Urinary bladder (tissue), 4 donors: ENCODE data around the gene BCL2L14. TPM values are rescaled to one million over a fixed set of nuclear protein-coding genes. Genes with fewer than 3 reads are reported as not detected.

Source experiments
- DNase-seq: peaks from one replicate; pipeline ENCODE4 v3.0.0-alpha.2; 2015; ENCODE audit errors: extremely low spot score
- H3K27ac ChIP-seq: one replicate; pipeline ENCODE4 v1.5.1; 2013; ENCODE audit warnings: low read depth, mild to moderate bottlenecking, moderate library complexity
- H3K36me3 ChIP-seq: one replicate; pipeline ENCODE4 v1.6.1; 2013; ENCODE audit warnings: mild to moderate bottlenecking, moderate library complexity; ENCODE audit not compliant: insufficient read depth
- H3K4me1 ChIP-seq: one replicate; pipeline ENCODE4 v1.6.1; 2013; ENCODE audit warnings: mild to moderate bottlenecking, moderate library complexity; ENCODE audit not compliant: insufficient read depth
- H3K4me3 ChIP-seq: one replicate; pipeline ENCODE4 v1.5.1; 2013; ENCODE audit warnings: low read depth, low read length
- WGBS: extraction: QIAGEN DNeasy Blood & Tissue Kit; methylation state at CpG from one replicate; pipeline ENCODE4 v1.1.7; 2013; 5-methylcytosine and 5-hydroxymethylcytosine counted together
- polyA plus RNA-seq: library from polyadenylated mRNA; stranded (reverse); fragments of 200-250 nt; gene quantifications from one replicate; pipeline ENCODE4 v1.2.3, GENCODE V29; 2013
- total RNA-seq: library from RNA; depleted of rRNA; stranded (reverse); fragments of >200 nt; gene quantifications from one replicate; pipeline ENCODE4 v1.2.3, GENCODE V29; 2014
- donor health status: healthy with polysubstance abuse.
- donor health status: healthy.

The BCL2L14 gene
- total and polyA plus RNA-seq, 2 donors, result 0.63 to 3.4 TPM

GRCh38 chr12:12035229-12035628 is 35.5 kb upstream of the BCL2L14 start:
- no peaks in the 10 kb centered on the region for H3K36me3 ChIP-seq
- no peak overlapping the region for H3K27ac ChIP-seq
- no peak overlapping the region for H3K4me3 ChIP-seq
- no peak for DNase-seq
- no peaks in the 10 kb centered on the region for H3K4me1 ChIP-seq
- 70% methylated on average over 1 of the region's 1 CpG for WGBS

GRCh38 chr12:12036901-12037300 is 33.8 kb upstream of the BCL2L14 start:
- no peak overlapping the region for H3K4me3 ChIP-seq

GRCh38 chr12:12039897-12040296 is 30.8 kb upstream of the BCL2L14 start:
- DNase-seq, result no peak
- H3K4me3 ChIP-seq, result no peak overlapping the region
- H3K36me3 ChIP-seq, result no peaks in the 10 kb centered on the region
- 69% methylated on average over 7 of the region's 7 CpGs for WGBS
- no peaks in the 10 kb centered on the region for H3K4me1 ChIP-seq
- no peak overlapping the region for H3K27ac ChIP-seq

More at GRCh38 chr12:12036901-12037300, 33.8 kb upstream of the BCL2L14 start:
- no peaks in the 10 kb centered on the region for H3K4me1 ChIP-seq
- DNase-seq, result no peak
- no peak overlapping the region for H3K27ac ChIP-seq
- H3K36me3 ChIP-seq, result no peaks in the 10 kb centered on the region

- WGBS, result 60% methylated on average over 7 of the region's 7 CpGs
- no peak for DNase-seq
- Histone ChIP-seq H3K36me3 (no peaks in the 10 kb centered on the region), H3K27ac (no peak overlapping the region), H3K4me3 (no peak overlapping the region), H3K4me1 (no peaks in the 10 kb centered on the region)
These were observed 24.3 kb upstream of the BCL2L14 start for GRCh38 chr12:12046401-12046800.

GRCh38 chr12:12047682-12048081 is 23.1 kb upstream of the BCL2L14 start:
- DNase-seq, result no peak
- H3K4me1 ChIP-seq, result no peaks in the 10 kb centered on the region
- H3K4me3 ChIP-seq, result no peak overlapping the region
- H3K27ac ChIP-seq, result no peak overlapping the region
- 95% methylated on average over 3 of the region's 3 CpGs for WGBS
- H3K36me3 ChIP-seq, result no peaks in the 10 kb centered on the region

- no peaks in the 10 kb centered on the region for H3K4me1 ChIP-seq
- H3K4me3 ChIP-seq, result no peak overlapping the region
- DNase-seq, result no peak
- no peaks in the 10 kb centered on the region for H3K36me3 ChIP-seq
- H3K27ac ChIP-seq, result no peak overlapping the region
- 74% methylated on average over 4 of the region's 4 CpGs for WGBS
These were observed 22.5 kb upstream of the BCL2L14 start for GRCh38 chr12:12048266-12048665.

GRCh38 chr12:12048714-12049113 is 22.0 kb upstream of the BCL2L14 start:
- no peak overlapping the region for H3K4me3 ChIP-seq
- no peak overlapping the region for H3K27ac ChIP-seq
- no peak for DNase-seq
- WGBS, result 94% methylated on average over 7 of the region's 7 CpGs
- H3K4me1 ChIP-seq, result no peaks in the 10 kb centered on the region
- no peaks in the 10 kb centered on the region for H3K36me3 ChIP-seq

- Histone ChIP-seq H3K4me1 (no peaks in the 10 kb centered on the region), H3K27ac (no peak overlapping the region), H3K36me3 (no peaks in the 10 kb centered on the region), H3K4me3 (no peak overlapping the region)
- no peak for DNase-seq
- WGBS, result 88% methylated on average over 4 of the region's 4 CpGs
These were observed 19.1 kb upstream of the BCL2L14 start for GRCh38 chr12:12051668-12052067.

GRCh38 chr12:12054993-12055392 is 15.7 kb upstream of the BCL2L14 start:
- no peak for DNase-seq
- Histone ChIP-seq H3K4me3 (no peak overlapping the region), H3K27ac (no peak overlapping the region), H3K36me3 (no peaks in the 10 kb centered on the region), H3K4me1 (no peaks in the 10 kb centered on the region)
- 61% methylated on average over 5 of the region's 5 CpGs for WGBS

GRCh38 chr12:12056951-12057350 is 13.8 kb upstream of the BCL2L14 start:
- no peak for DNase-seq
- no peak overlapping the region for H3K27ac ChIP-seq
- no peaks in the 10 kb centered on the region for H3K4me1 ChIP-seq
- H3K36me3 ChIP-seq, result no peaks in the 10 kb centered on the region
- no peak overlapping the region for H3K4me3 ChIP-seq
- 43% methylated on average over 4 of the region's 4 CpGs for WGBS

- no peak overlapping the region for H3K27ac ChIP-seq
- 80% methylated on average over 4 of the region's 4 CpGs for WGBS
- peaks cover 2% of the 10 kb centered on the region for H3K4me1 ChIP-seq
- no peak overlapping the region for H3K4me3 ChIP-seq
- DNase-seq, result no peak
- no peaks in the 10 kb centered on the region for H3K36me3 ChIP-seq
These were observed 6.1 kb upstream of the BCL2L14 start for GRCh38 chr12:12064596-12064995.

- Histone ChIP-seq H3K4me1 (peaks cover 2% of the 10 kb centered on the region), H3K4me3 (no peak overlapping the region), H3K27ac (no peak overlapping the region), H3K36me3 (no peaks in the 10 kb centered on the region)
- no peak for DNase-seq
- 88% methylated on average over 6 of the region's 6 CpGs for WGBS
These were observed 2.0 kb upstream of the BCL2L14 start for GRCh38 chr12:12068751-12069150.

- 92% methylated on average over 14 of the region's 14 CpGs for WGBS
- Histone ChIP-seq H3K36me3 (no peaks in the 10 kb centered on the region), H3K4me1 (peaks cover 2% of the 10 kb centered on the region), H3K27ac (no peak overlapping the region), H3K4me3 (no peak overlapping the region)
- no peak for DNase-seq
These were observed 754 bp upstream of the BCL2L14 start for GRCh38 chr12:12069821-12070548.

GRCh38 chr12:12072064-12072760 is 1.5 kb downstream of the BCL2L14 start:
- no peak for DNase-seq
- 78% methylated on average over 21 of the region's 21 CpGs for WGBS
- peaks cover 2% of the 10 kb centered on the region for H3K4me1 ChIP-seq
- no peaks in the 10 kb centered on the region for H3K36me3 ChIP-seq
- no peak overlapping the region for H3K27ac ChIP-seq
- no peak overlapping the region for H3K4me3 ChIP-seq
